HCT116 (cell line): ENCODE results near the gene MAGI3. TPM values are rescaled to one million over a fixed set of nuclear protein-coding genes. Genes with fewer than 3 reads are reported as not detected.

ENCODE experiments used
- ATAC-seq: fragments of 200-7000 bp; cut with Tn5 transposase; 2 replicates; pipeline ENCODE4 v1.9.1; 2020; ENCODE audit warnings: mild to moderate bottlenecking, moderate library complexity
- BruUV-seq: library from RNA; stranded (reverse); fragments of 400-500 nt; replicated peaks from 2 replicates; lab custom pipeline; 2021; lab: Mats Ljungman, UMichigan
- CTCF ChIA-PET: fragments of 300-600 bp; sonication (Branson Sonifier 250); formaldehyde crosslinking; loops from one replicate; lab custom pipeline; 2021; ENCODE audit warnings: antibody characterized with exemption; lab: Charles Lee
- POLR2A ChIA-PET: fragments of 300-600, 350-600 bp; sonication (Branson Sonifier 250); formaldehyde crosslinking; loops from one replicate; lab custom pipeline; 2021; ENCODE audit warnings: antibody characterized with exemption; lab: Charles Lee
- RAD21 ChIA-PET, 2 experiments: fragments of 300-600 bp; sonication (Branson Sonifier 250); formaldehyde crosslinking; loops; one replicate each; lab custom pipeline; 2023; ENCODE audit warnings: low total read pairs in 2 of 2; ENCODE audit not compliant: uncharacterized antibody in 2 of 2, unreplicated experiment in 2 of 2, low non-redundant PET in 1 of 2; lab: Charles Lee
- DNase-seq: peaks from one replicate; pipeline ENCODE4 v3.0.0-alpha.2; 2010; ENCODE audit warnings: low read depth, low spot score
- H2AFZ ChIP-seq: fragments of 200-600 bp; shearing (Covaris generic), sonication (generic); 2 replicates; pipeline ENCODE4 v1.6.1; 2017; ENCODE audit warnings: low read depth, mixed run types, mixed read lengths, antibody characterized with exemption, low read length; ENCODE audit not compliant: poor library complexity, severe bottlenecking
- H3K27ac ChIP-seq: 2 replicates; pipeline ENCODE4 v1.5.1; 2012; ENCODE audit warnings: low read depth, low read length
- H3K27me3 ChIP-seq: fragments of 200-600 bp; sonication (generic); 2 replicates; pipeline ENCODE4 v1.6.1; 2016; ENCODE audit warnings: mixed run types, low read length, mixed read lengths; ENCODE audit not compliant: insufficient read depth
- H3K36me3 ChIP-seq, 2 experiments: fragments of 200-500 bp in 1 of 2; fragments of 200-600 bp in 1 of 2; sonication (Bioruptor generic) in 1 of 2; sonication (generic) in 1 of 2; 2 replicates each; pipeline versions ENCODE4 v1.5.1 to v1.6.1; 2014 to 2016; ENCODE audit warnings: low read length in 2 of 2, inconsistent platforms in 1 of 2, mixed read lengths in 1 of 2, mixed run types in 1 of 2; ENCODE audit not compliant: insufficient read depth in 2 of 2, control insufficient read depth in 1 of 2
- H3K4me1 ChIP-seq, 2 experiments: fragments of 200-600 bp in 1 of 2; sonication (generic) in 1 of 2; 2 replicates each; pipeline versions ENCODE4 v1.5.1 to v1.6.1; 2012 to 2017; ENCODE audit warnings: low read length in 2 of 2, inconsistent platforms in 1 of 2, mild to moderate bottlenecking in 1 of 2, mixed read lengths in 1 of 2, mixed run types in 1 of 2, moderate library complexity in 1 of 2; ENCODE audit not compliant: insufficient read depth in 2 of 2, control insufficient read depth in 1 of 2
- H3K4me2 ChIP-seq: fragments of 200-600 bp; sonication (generic); 2 replicates; pipeline ENCODE4 v1.6.1; 2017; ENCODE audit warnings: mixed run types, low read length, mixed read lengths
- H3K4me3 ChIP-seq, 2 experiments: fragments of 200-600 bp in 1 of 2; sonication (generic) in 1 of 2; replicated peaks in 1 of 2; 2 replicates each; pipeline ENCODE4 v1.5.1; 2011 to 2016; ENCODE audit warnings: low read length in 2 of 2, control low read depth in 1 of 2, low read depth in 1 of 2, mild to moderate bottlenecking in 1 of 2, mixed read lengths in 1 of 2, mixed run types in 1 of 2
- H3K79me2 ChIP-seq: fragments of 200-600 bp; sonication (generic); 2 replicates; pipeline ENCODE4 v1.6.1; 2017; ENCODE audit warnings: mild to moderate bottlenecking, mixed run types, low read length, moderate library complexity, mixed read lengths; ENCODE audit not compliant: insufficient read depth
- H3K9ac ChIP-seq: fragments of 200-600 bp; sonication (generic); 2 replicates; pipeline ENCODE4 v1.6.1; 2016; ENCODE audit warnings: low read length, mixed read lengths
- H3K9me2 ChIP-seq: fragments of 200-600 bp; sonication (generic), shearing (Covaris generic); 2 replicates; pipeline ENCODE4 v1.6.1; 2017; ENCODE audit warnings: mixed run types, mild to moderate bottlenecking, moderate library complexity; ENCODE audit not compliant: insufficient read depth
- H3K9me3 ChIP-seq, 2 experiments: fragments of 200-500 bp in 1 of 2; fragments of 200-600 bp in 1 of 2; sonication (Bioruptor generic) in 1 of 2; sonication (generic) in 1 of 2; 2 replicates each; pipeline ENCODE4 v1.6.1; 2014 to 2017; ENCODE audit warnings: low read length in 2 of 2, mixed read lengths in 2 of 2, inconsistent platforms in 1 of 2, low read depth in 1 of 2, mild to moderate bottlenecking in 1 of 2, mixed run types in 1 of 2, moderate library complexity in 1 of 2; ENCODE audit not compliant: control insufficient read depth in 1 of 2, insufficient read depth in 1 of 2
- H4K20me1 ChIP-seq: fragments of 200-600 bp; sonication (generic), shearing (Covaris generic); 2 replicates; pipeline ENCODE4 v1.6.1; 2017; ENCODE audit warnings: mixed run types, mild to moderate bottlenecking, moderate library complexity; ENCODE audit not compliant: insufficient read depth
- ELF1 ChIP-seq: IDR thresholded peaks from 2 replicates; pipeline ENCODE4 v1.6.1; 2012; ENCODE audit warnings: low read depth, borderline replicate concordance
- EZH2 ChIP-seq: fragments of 200-600 bp; sonication (generic); IDR thresholded peaks from 2 replicates; pipeline ENCODE4 v1.6.1; 2017; ENCODE audit warnings: antibody characterized with exemption, mixed run types
- FOSL1 ChIP-seq: IDR thresholded peaks from 2 replicates; pipeline ENCODE4 v1.6.1; 2012; ENCODE audit warnings: low read depth
- JUND ChIP-seq: IDR thresholded peaks from 2 replicates; pipeline ENCODE4 v1.6.1; 2012
- POLR2A ChIP-seq: IDR thresholded peaks from 2 replicates; pipeline ENCODE4 v1.7.0; 2011; ENCODE audit warnings: borderline replicate concordance; ENCODE audit not compliant: insufficient read depth, insufficient read length; ENCODE audit errors: extremely low read depth
- POLR2AphosphoS5 ChIP-seq: IDR thresholded peaks from 2 replicates; pipeline ENCODE4 v1.6.1; 2011; ENCODE audit warnings: mild to moderate bottlenecking, low read depth, low read length, moderate library complexity
- RAD21 ChIP-seq: IDR thresholded peaks from 2 replicates; pipeline ENCODE4 v1.6.1; 2012; ENCODE audit warnings: low read depth, mild to moderate bottlenecking
- SRF ChIP-seq: IDR thresholded peaks from 2 replicates; pipeline ENCODE4 v1.6.1; 2012; ENCODE audit warnings: low read depth
- TCF7L2 ChIP-seq: IDR thresholded peaks from 2 replicates; pipeline ENCODE4 v1.7.0; 2011; ENCODE audit warnings: borderline replicate concordance, inconsistent platforms; ENCODE audit not compliant: insufficient read depth, insufficient read length; ENCODE audit errors: extremely low read depth
- ZNF274 ChIP-seq: fragments of 200-500 bp; sonication (Bioruptor generic); IDR thresholded peaks from 2 replicates; pipeline ENCODE4 v1.6.1; 2014; ENCODE audit warnings: mild to moderate bottlenecking, low read depth, low read length, inconsistent platforms
- intact Hi-C: fragments of 100-400 bp; cut with micrococcal nuclease; formaldehyde crosslinking; loops from 2 replicates; pipeline ENCODE4 v1.10.0; 2022
- total RNA-seq: library from RNA; stranded (reverse); gene quantifications from one replicate; pipeline ENCODE4 v1.2.1, GENCODE V29; 2021; ENCODE audit not compliant: unreplicated experiment
- TF ChIP-seq, protein P1 (sequence below): IDR thresholded peaks from 2 replicates; pipeline ENCODE4 v1.6.1; 2012; ENCODE audit warnings: low read depth

MAGI3 gene
- total RNA-seq, 1 experiment from 2014 or later: 11.8 TPM

DNA sequence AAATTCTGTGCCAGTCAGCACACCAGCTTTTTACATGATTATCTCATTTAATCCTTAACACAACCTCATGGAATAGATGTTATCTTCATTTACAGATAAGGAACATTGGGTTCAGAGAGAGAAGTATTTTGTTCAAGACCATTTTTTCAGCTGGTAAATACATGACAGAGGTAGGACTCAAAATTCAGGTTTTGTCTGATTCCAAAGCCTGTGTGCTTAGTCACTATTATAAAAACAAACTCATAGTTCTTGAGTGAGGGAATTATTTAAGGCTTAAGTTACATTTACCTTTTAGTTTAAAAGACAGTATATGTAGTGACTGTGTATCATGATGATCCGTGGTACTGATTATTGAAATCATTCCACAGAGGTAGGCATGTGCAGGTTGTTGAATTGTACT is 125.2 kb downstream of the MAGI3 start:
- H3K27me3 ChIP-seq: no peaks in the 10 kb centered on the region
- CTCF ChIA-PET: no interaction called here
- no peaks in the 10 kb centered on the region for H3K36me3 ChIP-seq
- BruUV-seq: no TSS peak
- H3K9me2 ChIP-seq: no peaks in the 10 kb centered on the region
- no peak for DNase-seq
- no peak overlapping the region for H3K4me2 ChIP-seq
- intact Hi-C loops: no loop called here
- H3K4me3 ChIP-seq: no peak overlapping the region
- POLR2A ChIA-PET: no interaction called here
- no peaks in the 10 kb centered on the region for H4K20me1 ChIP-seq
- RAD21 ChIA-PET: no interaction called here
- no peak overlapping the region for H2AFZ ChIP-seq
- peaks cover 5 to 11% of the 10 kb centered on the region in 2 experiments; a peak in 2 of 4 replicates for H3K9me3 ChIP-seq
- H3K27ac ChIP-seq: no peak overlapping the region
- no peak overlapping the region for H3K9ac ChIP-seq
- H3K4me1 ChIP-seq: peaks cover 0 to 8% of the 10 kb centered on the region in 2 experiments; a peak in 2 of 4 replicates
- ATAC-seq: no peak
- no peaks in the 10 kb centered on the region for H3K79me2 ChIP-seq
- TF ChIP-seq SRF (no peak), ZNF274 (no peak), RAD21 (no peak), POLR2AphosphoS5 (no peak), JUND (no peak), FOSL1 (no peak), ELF1 (no peak), EZH2 (no peak), TCF7L2 (no peak), POLR2A (no peak)
- TF ChIP-seq, protein P1, sequence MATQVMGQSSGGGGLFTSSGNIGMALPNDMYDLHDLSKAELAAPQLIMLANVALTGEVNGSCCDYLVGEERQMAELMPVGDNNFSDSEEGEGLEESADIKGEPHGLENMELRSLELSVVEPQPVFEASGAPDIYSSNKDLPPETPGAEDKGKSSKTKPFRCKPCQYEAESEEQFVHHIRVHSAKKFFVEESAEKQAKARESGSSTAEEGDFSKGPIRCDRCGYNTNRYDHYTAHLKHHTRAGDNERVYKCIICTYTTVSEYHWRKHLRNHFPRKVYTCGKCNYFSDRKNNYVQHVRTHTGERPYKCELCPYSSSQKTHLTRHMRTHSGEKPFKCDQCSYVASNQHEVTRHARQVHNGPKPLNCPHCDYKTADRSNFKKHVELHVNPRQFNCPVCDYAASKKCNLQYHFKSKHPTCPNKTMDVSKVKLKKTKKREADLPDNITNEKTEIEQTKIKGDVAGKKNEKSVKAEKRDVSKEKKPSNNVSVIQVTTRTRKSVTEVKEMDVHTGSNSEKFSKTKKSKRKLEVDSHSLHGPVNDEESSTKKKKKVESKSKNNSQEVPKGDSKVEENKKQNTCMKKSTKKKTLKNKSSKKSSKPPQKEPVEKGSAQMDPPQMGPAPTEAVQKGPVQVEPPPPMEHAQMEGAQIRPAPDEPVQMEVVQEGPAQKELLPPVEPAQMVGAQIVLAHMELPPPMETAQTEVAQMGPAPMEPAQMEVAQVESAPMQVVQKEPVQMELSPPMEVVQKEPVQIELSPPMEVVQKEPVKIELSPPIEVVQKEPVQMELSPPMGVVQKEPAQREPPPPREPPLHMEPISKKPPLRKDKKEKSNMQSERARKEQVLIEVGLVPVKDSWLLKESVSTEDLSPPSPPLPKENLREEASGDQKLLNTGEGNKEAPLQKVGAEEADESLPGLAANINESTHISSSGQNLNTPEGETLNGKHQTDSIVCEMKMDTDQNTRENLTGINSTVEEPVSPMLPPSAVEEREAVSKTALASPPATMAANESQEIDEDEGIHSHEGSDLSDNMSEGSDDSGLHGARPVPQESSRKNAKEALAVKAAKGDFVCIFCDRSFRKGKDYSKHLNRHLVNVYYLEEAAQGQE: no peak
